GM21360 (cell line): ENCODE data around the gene OARD1.

ENCODE experiments used
- ATAC-seq: cut with Tn5 transposase; IDR thresholded peaks from one replicate; pipeline ENCODE4 v1.9.1; 2021; ENCODE audit warnings: mild to moderate bottlenecking, moderate library complexity; ENCODE audit not compliant: unreplicated experiment

Gene OARD1

GRCh38 chr6:41050536-41050935 is 21.6 kb downstream of the OARD1 start:
- no peak for ATAC-seq

DNA sequence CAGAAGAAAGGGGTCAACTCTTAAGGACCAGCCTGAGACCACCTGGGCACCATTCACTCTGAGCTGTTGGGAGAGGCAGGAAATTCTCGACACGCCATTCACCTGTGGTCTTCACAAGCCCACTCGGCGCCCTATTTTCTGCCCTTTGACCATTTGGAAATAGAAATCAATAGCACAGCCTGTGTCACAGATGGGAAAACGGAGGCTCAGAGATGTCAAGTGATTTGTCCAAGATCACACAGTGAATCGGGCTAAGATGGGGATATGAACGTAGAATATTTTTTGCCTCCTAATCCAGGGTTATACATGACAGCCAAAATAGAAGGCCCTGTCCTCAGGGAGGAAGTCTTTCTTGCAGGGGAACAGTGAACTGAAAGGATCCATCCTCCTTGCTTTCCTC is 22.2 kb downstream of the OARD1 start:
- no peak for ATAC-seq

- no peak for ATAC-seq
Observed at GRCh38 chr6:41049521-41049920, 22.6 kb downstream of the OARD1 start.

DNA sequence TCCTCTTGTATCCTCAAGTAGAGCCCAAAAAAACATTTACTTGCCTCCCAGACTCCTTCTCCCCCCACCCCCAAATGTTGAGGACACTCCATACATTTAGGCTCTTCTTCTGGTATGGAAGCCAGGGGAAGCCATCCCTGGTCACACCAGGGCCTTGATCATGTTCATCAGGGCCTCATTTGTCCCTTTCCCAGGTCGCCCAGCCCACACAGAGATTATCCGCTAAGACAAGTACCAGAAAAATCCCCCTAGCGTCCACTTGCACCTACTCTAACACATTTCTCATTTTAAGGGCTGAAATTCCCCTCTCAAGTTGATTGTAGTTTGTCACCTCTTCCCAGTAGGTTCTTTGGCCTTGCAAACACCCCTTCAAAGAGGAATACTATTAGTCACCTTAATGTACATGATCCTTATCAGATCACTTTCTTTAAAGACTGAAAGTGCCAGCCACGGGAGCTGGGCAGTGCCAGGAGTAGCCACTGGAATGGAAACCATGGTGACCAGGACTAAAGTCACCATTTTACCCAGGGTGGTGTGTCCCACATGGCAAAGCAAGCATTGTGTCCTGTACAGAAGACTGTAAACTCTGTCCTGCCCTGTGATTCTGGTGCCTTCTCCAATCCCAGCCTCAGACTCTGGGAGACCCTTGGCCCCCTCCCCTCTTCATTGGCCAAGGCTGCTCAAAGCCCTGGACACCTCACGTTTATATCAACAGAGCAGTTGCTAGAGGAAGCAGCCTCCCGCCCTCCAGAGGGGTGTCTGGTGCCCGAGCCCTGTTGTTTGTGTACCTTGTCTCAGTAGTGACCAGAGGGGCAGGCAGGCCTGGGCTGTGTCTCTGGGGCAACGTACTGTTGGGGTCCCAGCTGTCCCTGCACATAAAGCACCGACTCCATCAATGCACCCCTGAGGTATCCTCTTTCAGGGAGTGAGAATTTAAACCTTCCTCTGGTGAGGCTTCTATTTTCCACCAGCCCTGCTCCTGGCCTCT is 24.1 kb downstream of the OARD1 start:
- ATAC-seq: no peak

DNA sequence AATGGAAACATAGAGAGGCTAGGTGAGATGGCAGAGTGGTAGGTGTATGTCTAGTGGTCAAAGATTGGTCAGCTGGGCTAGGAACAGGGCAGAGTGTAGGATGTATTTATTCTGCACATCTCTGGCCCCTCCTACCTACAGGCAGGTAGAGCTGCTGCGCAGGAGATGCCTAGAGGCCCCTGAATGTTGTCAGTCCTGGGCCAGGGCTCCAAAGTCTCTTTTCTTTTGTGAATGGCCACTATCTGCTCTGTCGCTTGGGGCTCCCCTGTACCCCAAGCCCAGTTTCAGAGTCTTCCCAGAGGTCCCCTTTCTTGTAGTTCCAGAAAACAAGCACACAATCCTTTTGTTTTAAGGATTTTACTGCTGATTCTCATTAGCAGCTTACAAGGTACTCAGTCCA is 24.9 kb downstream of the OARD1 start:
- no peak for ATAC-seq

DNA sequence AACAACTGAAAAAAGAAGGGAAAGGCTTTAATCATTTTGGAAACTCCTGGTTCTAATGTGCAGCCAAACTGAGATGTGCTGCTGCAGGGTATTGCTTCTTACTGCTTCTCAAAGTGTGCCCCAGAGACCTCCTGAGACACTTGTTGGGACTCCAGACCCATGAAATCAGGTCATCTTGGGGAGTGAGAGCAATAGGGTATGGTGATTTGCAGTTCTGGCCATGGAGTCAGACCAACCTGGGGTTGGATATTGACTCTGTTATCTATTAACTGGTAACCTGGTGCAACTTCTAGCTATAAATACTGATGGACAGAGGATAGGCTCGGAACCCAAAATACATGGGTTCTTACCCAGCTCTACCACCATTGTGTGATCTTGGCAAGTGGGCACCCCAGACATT is 26.1 kb downstream of the OARD1 start:
- ATAC-seq: no peak

DNA sequence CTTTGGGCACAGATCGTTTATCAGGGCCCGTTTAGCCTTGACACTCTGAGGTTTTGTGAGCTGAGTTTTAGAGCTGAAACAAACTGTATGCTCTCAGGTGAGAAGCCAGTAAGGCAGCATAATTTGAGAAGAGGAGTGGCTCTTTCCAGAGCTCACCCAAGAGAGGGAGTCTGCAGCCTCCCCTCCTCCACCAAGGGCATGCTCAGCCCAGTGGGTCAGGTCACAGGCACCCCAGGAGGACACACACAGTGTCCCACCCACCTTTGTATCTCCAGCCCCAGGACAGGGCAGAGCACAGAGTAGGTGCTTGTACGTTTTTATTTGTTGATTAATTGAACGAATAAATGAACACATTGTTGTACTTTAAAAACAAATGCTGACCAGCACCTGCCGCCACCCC is 26.5 kb downstream of the OARD1 start:
- ATAC-seq: no peak

DNA sequence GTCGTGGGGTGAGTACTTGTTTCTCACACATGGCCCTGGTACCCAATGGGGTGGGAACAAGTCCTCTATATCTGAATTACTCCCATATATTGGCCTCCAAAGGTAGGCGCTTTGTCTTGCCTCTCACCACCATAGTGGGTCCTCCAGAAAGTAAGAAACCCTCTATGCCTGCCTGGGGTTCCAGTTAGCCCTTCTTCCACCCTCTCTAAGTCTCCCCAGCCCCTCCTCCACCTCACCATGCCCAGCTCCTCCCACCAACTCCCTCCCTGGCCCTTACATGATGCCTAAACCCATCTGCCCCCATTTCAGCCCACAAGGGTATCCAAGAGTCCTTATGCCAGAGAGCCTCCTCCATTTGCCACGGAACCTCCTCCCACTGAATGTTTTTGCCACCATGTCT is 29.0 kb downstream of the OARD1 start:
- ATAC-seq: no peak

- ATAC-seq: no peak
Observed at GRCh38 chr6:41042226-41043055, 29.7 kb downstream of the OARD1 start, which contains the start of gene TSPO2. Gene TSPO2, plus strand, starts transcription at chr6:41042467. Its CDS starts 519 bp downstream, at chr6:41042986.

- ATAC-seq: no peak
Observed at GRCh38 chr6:41040940-41041536, 31.1 kb downstream of the OARD1 start.

- no peak for ATAC-seq
Observed at GRCh38 chr6:41040101-41040939, 31.8 kb downstream of the OARD1 start.

- ATAC-seq: no peak
Observed at GRCh38 chr6:41039060-41039998, 32.8 kb downstream of the OARD1 start, which contains the start of gene UNC5CL. Gene UNC5CL, minus strand, starts transcription at chr6:41039221. Its CDS starts 4,147 bp downstream, at chr6:41035074.

DNA sequence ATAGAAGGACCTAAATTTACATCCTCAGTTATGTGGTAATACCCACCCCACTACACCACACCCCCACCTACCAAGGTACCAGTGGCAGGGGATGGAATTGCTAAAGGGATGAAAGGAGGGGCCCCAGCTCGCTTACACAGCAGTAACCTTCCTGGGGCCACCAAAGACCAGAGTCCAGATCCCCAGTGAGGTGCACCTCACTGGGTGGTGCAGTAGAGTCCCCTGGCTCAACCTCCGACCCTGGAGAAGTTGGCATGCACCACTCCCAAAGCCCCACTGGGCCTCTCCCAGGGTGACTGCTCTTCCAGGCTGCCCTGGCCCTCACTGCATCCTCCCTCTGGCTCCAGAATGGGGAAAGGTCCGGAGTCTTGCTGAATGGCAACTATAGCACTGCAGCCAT is 34.0 kb downstream of the OARD1 start:
- ATAC-seq: no peak

- ATAC-seq: no peak
Observed at GRCh38 chr6:41037107-41037900, 34.9 kb downstream of the OARD1 start.

DNA sequence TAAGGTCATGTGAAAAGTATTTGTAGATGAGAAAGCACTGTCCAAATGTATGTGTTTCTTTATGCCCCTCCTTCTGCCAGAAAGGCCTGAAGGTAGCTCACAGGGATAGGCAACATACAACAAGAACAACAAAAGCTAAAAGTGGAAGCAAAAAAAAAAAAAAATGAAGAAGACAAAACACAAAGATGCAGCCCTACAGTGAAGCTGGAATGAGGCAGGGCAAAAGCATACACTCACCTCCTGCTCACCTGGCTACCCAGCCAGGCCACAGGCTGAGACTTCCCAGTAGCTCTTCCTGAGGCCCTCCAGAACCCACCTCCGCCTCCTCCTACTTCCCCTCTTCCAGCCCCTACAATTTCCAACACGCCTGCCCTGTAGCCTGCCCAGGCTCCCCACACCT is 35.6 kb downstream of the OARD1 start:
- no peak for ATAC-seq

DNA sequence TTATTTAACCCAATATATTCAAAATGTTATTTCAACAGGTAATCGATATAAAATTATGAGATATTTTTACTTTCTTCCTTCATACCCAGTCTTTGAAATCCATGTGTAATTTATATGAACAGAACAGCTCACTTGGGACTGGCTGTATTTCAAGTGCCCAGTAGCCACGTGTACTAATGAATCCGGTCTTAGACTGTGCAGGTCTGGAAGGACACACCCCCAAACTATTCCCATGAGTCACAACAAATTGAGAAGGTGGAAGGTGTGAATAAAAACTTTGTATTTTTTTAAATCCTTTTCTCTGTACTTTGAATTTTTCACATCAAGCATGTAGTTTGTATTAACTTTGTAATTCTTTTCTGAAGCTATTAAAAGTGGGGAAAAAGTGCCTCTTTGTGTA is 36.0 kb downstream of the OARD1 start:
- no peak for ATAC-seq

GRCh38 chr6:41033776-41034175 is 38.4 kb downstream of the OARD1 start:
- no peak for ATAC-seq

- ATAC-seq: no peak
Observed at GRCh38 chr6:41032830-41033229, 39.3 kb downstream of the OARD1 start.
